Ovary (tissue), 3 donors: ENCODE measurements around the gene GAGE13.
"Not testable (repeated sequence)": the region's sequence is repeated elsewhere in the genome, so short reads cannot be mapped to it uniquely, and the experiment has no call there.

Source experiments
- EP300 ChIP-seq: sonication (generic); formaldehyde crosslinking; IDR thresholded peaks from one replicate; pipeline ENCODE4 v1.6.1; 2017; ENCODE audit warnings: antibody characterized with exemption
- TF ChIP-seq, protein P1 (sequence below), 3 donors: fragments of 450-650 bp in 2 of 3; fragments of 200-600 bp in 1 of 3; IDR thresholded peaks; one replicate each; pipeline versions ENCODE4 v1.5.1 to v1.8.0; 2016 to 2022; ENCODE audit warnings: antibody characterized with exemption in 3 of 3, mild to moderate bottlenecking in 1 of 3
- donor health status: DM: no; HTN: no; CAD: no.

DNA sequence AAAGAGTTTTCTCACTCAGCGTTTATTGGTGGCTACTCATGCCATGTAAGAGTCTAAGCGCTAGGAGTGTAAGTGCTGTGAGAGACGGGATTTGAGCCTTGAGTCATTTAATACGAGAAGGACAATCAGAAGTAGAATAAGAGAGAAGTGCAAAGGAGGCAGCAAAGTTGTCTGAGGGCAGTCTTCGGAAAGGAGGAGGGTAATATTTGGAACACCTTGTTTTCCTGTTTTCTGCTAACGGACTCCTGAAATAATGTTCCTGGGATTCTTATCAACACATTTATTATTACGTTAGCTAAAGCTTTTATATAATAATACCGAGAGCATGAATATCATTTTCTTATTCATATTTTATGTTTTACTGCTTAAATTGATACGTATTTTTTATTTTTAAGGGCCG is 14.0 kb downstream of the GAGE13 start:
- TF ChIP-seq, protein P1, sequence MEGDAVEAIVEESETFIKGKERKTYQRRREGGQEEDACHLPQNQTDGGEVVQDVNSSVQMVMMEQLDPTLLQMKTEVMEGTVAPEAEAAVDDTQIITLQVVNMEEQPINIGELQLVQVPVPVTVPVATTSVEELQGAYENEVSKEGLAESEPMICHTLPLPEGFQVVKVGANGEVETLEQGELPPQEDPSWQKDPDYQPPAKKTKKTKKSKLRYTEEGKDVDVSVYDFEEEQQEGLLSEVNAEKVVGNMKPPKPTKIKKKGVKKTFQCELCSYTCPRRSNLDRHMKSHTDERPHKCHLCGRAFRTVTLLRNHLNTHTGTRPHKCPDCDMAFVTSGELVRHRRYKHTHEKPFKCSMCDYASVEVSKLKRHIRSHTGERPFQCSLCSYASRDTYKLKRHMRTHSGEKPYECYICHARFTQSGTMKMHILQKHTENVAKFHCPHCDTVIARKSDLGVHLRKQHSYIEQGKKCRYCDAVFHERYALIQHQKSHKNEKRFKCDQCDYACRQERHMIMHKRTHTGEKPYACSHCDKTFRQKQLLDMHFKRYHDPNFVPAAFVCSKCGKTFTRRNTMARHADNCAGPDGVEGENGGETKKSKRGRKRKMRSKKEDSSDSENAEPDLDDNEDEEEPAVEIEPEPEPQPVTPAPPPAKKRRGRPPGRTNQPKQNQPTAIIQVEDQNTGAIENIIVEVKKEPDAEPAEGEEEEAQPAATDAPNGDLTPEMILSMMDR (IDR thresholded peaks at IDR 0.05): not testable (repeated sequence)
- TF ChIP-seq EP300: not testable (repeated sequence)
